HepG2 (cell line): ENCODE results near the gene MAP2K5. TPM values are rescaled to one million over a fixed set of nuclear protein-coding genes. Genes with fewer than 3 reads are reported as not detected.
A peak's percentile ranks its signal among the peaks of the same experiment; 100 is the strongest.

Experiments used
- AKAP8 ChIP-seq: sonication (generic); formaldehyde crosslinking; IDR thresholded peaks from 2 replicates; pipeline ENCODE4 v1.5.1; 2020; ENCODE audit warnings: mild to moderate bottlenecking, missing genetic modification reagents
- ARID2 ChIP-seq: sonication (generic); formaldehyde crosslinking; IDR thresholded peaks from 2 replicates; pipeline ENCODE4 v1.8.1; 2022; ENCODE audit warnings: mild to moderate bottlenecking, missing genetic modification reagents, borderline replicate concordance
- BORCS8-MEF2B ChIP-seq: sonication (generic); formaldehyde crosslinking; IDR thresholded peaks from 2 replicates; pipeline ENCODE4 v1.8.0; 2022; ENCODE audit warnings: mild to moderate bottlenecking, missing genetic modification reagents
- CCDC6 ChIP-seq: sonication (generic); formaldehyde crosslinking; IDR thresholded peaks from 2 replicates; pipeline ENCODE4 v1.8.1; 2022; ENCODE audit warnings: mild to moderate bottlenecking, missing genetic modification reagents, moderate library complexity
- GTF2F1 ChIP-seq: fragments of 150-350 bp; IDR thresholded peaks from 2 replicates; pipeline ENCODE4 v1.6.1; 2014; ENCODE audit warnings: low read length
- HMGA1 ChIP-seq: sonication (generic); formaldehyde crosslinking; conservative IDR thresholded peaks from 2 replicates; pipeline ENCODE4 v1.4.0; 2020; ENCODE audit warnings: missing genetic modification reagents
- KLF12 ChIP-seq: sonication (generic); formaldehyde crosslinking; IDR thresholded peaks from 2 replicates; pipeline ENCODE4 v1.4.0; 2020; ENCODE audit warnings: missing genetic modification reagents, borderline replicate concordance
- MYNN ChIP-seq: sonication (generic); formaldehyde crosslinking; IDR thresholded peaks from 2 replicates; pipeline ENCODE4 v1.4.0; 2020; ENCODE audit warnings: mild to moderate bottlenecking, low read depth, missing genetic modification reagents
- NFYB ChIP-seq: sonication (generic); formaldehyde crosslinking; IDR thresholded peaks from 2 replicates; pipeline ENCODE4 v1.4.0; 2020; ENCODE audit warnings: missing genetic modification reagents
- ONECUT2 ChIP-seq: sonication (generic); formaldehyde crosslinking; IDR thresholded peaks from 2 replicates; pipeline ENCODE4 v1.4.0; 2020; ENCODE audit warnings: missing genetic modification reagents
- SNAI1 ChIP-seq: sonication (generic); formaldehyde crosslinking; IDR thresholded peaks from 2 replicates; pipeline ENCODE4 v1.5.0; 2020; ENCODE audit warnings: mild to moderate bottlenecking, missing genetic modification reagents, borderline replicate concordance
- THRA ChIP-seq: sonication (generic); formaldehyde crosslinking; IDR thresholded peaks from 2 replicates; pipeline ENCODE4 v1.4.0; 2020; ENCODE audit warnings: missing genetic modification reagents, borderline replicate concordance
- ZBTB4 ChIP-seq: sonication (generic); formaldehyde crosslinking; IDR thresholded peaks from 2 replicates; pipeline ENCODE4 v1.4.0; 2020; ENCODE audit warnings: missing genetic modification reagents, mild to moderate bottlenecking, borderline replicate concordance
- ZC3H4 ChIP-seq: sonication (generic); formaldehyde crosslinking; IDR thresholded peaks from 2 replicates; pipeline ENCODE4 v1.4.0; 2020; ENCODE audit warnings: missing genetic modification reagents, borderline replicate concordance
- ZFP36L1 ChIP-seq: sonication (generic); formaldehyde crosslinking; IDR thresholded peaks from 2 replicates; pipeline ENCODE4 v1.8.0; 2022; ENCODE audit warnings: mild to moderate bottlenecking, missing genetic modification reagents, moderate library complexity
- ZNF12 ChIP-seq: sonication (generic); formaldehyde crosslinking; IDR thresholded peaks from 2 replicates; pipeline ENCODE4 v1.5.0; 2020; ENCODE audit warnings: missing genetic modification reagents
- ZNF687 ChIP-seq: sonication (generic); formaldehyde crosslinking; IDR thresholded peaks from 2 replicates; pipeline ENCODE4 v1.5.1; 2020; ENCODE audit warnings: mild to moderate bottlenecking, missing genetic modification reagents, moderate library complexity
- ZNF772 ChIP-seq: sonication (generic); formaldehyde crosslinking; IDR thresholded peaks from 2 replicates; pipeline ENCODE4 v1.5.0; 2020; ENCODE audit warnings: mild to moderate bottlenecking, missing genetic modification reagents
- ZSCAN9 ChIP-seq: IDR thresholded peaks from 2 replicates; pipeline ENCODE4 v1.6.1; 2016; ENCODE audit warnings: borderline replicate concordance
- polyA plus RNA-seq, 8 experiments: library from polyadenylated mRNA; depleted of rRNA in 3 of 8; stranded (reverse) in 7 of 8; unstranded in 1 of 8; fragments of >200 nt; fragmentation: Illumina TruSeq in 4 of 8; extraction: Trizol in 4 of 8; gene quantifications; 2 replicates each; pipeline versions ENCODE4 v1.2.1 to v1.2.3, GENCODE V29; 2011 to 2016; ENCODE audit warnings: low read depth in 4 of 8, missing spikeins in 1 of 8, mixed read lengths in 1 of 8; ENCODE audit not compliant: insufficient read depth in 1 of 8
- total RNA-seq, 5 experiments: library from RNA; depleted of rRNA; stranded (reverse); fragments of >200 nt; fragmentation: Illumina TruSeq; extraction: Trizol; gene quantifications; 2 replicates each; pipeline ENCODE4 v1.2.3, GENCODE V29; 2016; ENCODE audit warnings: low read depth in 1 of 5

MAP2K5 gene
- total and polyA plus RNA-seq, 2 of the 13 experiments (the other 11 are each of a cell fraction or from before 2014, with no cell fraction given): 4.0 to 4.3 TPM

- no peak for TF ChIP-seq ONECUT2 (CRISPR knock-in tag)
- TF ChIP-seq AKAP8: no peak
- 0 out of 2 replicates have a peak, but pooled peaks have one; percentile 39 for TF ChIP-seq ZNF12
- no peak for TF ChIP-seq GTF2F1
- no peak for TF ChIP-seq ZNF772
- TF ChIP-seq NFYB (CRISPR knock-in tag): no peak
- no peak for TF ChIP-seq HMGA1 (CRISPR knock-in tag)
- TF ChIP-seq BORCS8-MEF2B: peak; percentile 78; the same call in 1 of the 2 replicates
- no peak for TF ChIP-seq ZC3H4 (CRISPR knock-in tag)
- 0 out of 2 replicates have a peak, but pooled peaks have one; percentile 48 for TF ChIP-seq ZSCAN9 (CRISPR knock-in tag)
- TF ChIP-seq MYNN (CRISPR knock-in tag): no peak
- TF ChIP-seq ZFP36L1 (CRISPR knock-in tag): no peak
- 0 out of 2 replicates have a peak, but pooled peaks have one; percentile 44 for TF ChIP-seq KLF12 (CRISPR knock-in tag)
- peak; percentile 39; the same call in 1 of the 2 replicates for TF ChIP-seq THRA
- 0 out of 2 replicates have a peak, but pooled peaks have one; percentile 35 for TF ChIP-seq ARID2
- no peak for TF ChIP-seq ZBTB4 (CRISPR knock-in tag)
- TF ChIP-seq CCDC6 (CRISPR knock-in tag): no peak
- peak; percentile 21; the same call in 1 of the 2 replicates for TF ChIP-seq ZNF687 (CRISPR knock-in tag)
- no peak for TF ChIP-seq SNAI1 (CRISPR knock-in tag)
Observed at GRCh38 chr15:67820992-67821783, 278.7 kb downstream of the MAP2K5 start (continued).
